ENCODE data around the gene TLCD1. TPM values are rescaled to one million over a fixed set of nuclear protein-coding genes. Genes with fewer than 3 reads are reported as not detected.

Gene TLCD1
- total RNA-seq, 1 donor from 2014 or later: 2.6 TPM

- ATAC-seq (no peak), DNase-seq (no peak)
- intact Hi-C loops (cut with micrococcal nuclease): no loop called here
Measured at GRCh38 chr17:28719021-28719433, 7.0 kb downstream of the TLCD1 start.

DNA sequence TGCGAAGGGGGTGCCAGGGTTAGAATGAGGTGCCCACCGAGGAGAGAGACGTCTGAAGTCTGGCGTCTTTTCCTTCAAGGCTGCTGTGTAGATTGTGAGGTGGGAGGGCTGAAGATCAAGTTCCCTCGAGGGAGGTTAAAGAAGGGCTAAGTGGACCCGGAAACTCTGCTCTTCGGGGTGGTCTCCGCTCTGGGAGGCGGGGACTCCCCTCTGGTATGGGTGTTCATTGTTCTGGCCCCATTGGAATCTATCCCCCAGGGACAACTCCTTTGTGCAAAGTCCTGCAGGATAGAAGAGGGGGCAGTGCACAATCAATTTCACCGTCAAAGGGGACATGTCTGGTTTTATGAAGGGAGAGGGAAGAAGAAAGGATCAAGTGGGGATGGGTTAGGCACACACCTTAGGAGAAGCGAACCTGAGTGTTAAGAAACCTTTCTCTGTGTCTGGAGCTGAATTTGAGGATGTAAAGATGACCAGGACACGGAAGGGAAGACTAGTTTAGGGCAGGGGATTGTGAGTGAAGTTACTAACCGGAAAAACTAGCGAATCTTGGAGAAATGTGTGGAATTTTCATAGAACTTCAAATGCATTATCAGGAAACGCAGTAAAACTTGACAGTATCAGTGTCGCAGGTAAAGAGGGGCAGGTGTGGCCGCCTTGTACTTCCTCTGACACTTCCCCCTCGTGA is 7.6 kb downstream of the TLCD1 start:
- intact Hi-C loops (cut with micrococcal nuclease): no loop called here
- no peak for DNase-seq
- no peak for ATAC-seq

DNA sequence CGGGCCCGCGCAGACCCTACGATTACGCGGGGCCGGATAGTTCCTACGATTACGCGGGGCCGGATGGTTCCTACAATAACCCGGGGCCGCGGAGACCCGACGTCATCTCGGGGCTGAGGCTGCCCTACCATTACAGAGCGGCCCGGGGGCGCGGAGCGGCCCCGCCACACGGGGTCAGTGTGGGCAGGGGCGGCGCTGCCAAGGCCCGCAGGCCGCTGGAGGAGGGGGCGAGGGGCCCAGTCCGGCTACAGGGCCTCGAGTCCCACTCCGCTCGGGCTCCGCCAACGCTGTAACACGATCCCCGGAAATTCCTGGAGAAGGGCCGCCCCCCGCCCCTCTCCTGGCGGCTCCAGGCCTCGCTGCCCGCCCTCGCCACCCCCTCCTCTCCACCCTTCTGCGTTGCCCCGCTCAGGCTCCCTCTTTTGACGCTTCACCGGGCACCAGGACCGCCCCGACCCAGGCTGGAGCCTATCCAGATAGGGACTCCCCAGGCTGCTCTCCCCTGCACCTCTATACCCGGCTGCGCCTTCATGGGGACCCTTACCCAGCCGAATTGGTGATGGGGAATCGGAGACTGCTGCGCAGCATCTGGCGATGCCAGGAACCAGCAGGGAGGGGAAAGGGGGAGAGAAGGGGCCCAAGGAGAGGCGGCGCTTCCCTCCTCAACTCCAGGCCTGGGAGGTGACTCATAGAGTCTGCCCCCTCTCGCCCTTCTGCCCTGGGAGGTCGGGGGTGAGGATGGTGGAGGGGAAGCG is 8.3 kb downstream of the TLCD1 start, which contains the start of gene RAB34:
TSS of gene RAB34 (minus strand) at position 291 of the 755 bp plus-strand sequence. CDS start 602 bp downstream, outside the sequence.
- intact Hi-C loops (cut with micrococcal nuclease): no loop called here
- DNase-seq: peak; percentile 81
- peak; percentile 34 for ATAC-seq

- no peak for ATAC-seq
- intact Hi-C loops (cut with micrococcal nuclease): no loop called here
- peak; percentile 55 for DNase-seq
Measured at GRCh38 chr17:28716740-28717577, 9.1 kb downstream of the TLCD1 start.

- intact Hi-C loops (cut with micrococcal nuclease): no loop called here
- DNase-seq (no peak), ATAC-seq (no peak)
Measured at GRCh38 chr17:28715217-28715616, 10.8 kb downstream of the TLCD1 start.

GRCh38 chr17:28714281-28714680 is 11.8 kb downstream of the TLCD1 start:
- ATAC-seq (no peak), DNase-seq (no peak)
- intact Hi-C loops (cut with micrococcal nuclease): no loop called here

DNA sequence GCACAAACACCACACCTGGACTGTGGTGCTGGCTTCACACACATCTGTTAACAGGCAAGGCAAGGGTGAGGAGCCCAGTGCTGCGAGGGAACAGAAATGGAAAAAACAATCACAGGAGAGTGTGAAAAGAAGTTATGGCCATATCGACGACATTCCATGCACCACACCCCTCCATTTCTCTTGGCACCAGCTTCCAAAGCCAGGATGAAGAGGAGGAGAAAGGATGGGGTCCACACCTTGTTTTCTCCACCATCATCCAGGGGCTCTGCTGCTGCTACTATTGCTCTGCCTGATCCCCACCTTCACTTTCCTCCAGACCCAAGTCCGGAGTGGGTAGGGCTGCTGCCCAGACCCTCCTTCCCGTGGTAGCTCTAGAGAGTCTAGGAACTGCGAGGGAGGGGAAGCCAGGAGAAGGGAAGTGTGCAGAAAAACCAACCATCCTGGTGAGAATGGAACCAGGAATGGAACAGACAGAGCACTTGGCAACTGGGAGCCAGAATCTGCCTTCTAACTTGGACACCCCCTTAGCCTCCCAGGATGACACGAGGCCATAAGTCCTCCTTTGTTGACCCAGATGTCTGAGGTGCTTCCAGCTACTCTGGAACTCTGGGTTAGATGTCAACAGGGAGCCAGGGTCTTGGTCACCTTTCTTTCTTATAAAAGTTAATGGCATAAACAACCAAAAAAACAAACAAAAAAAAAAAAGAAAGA is 13.2 kb downstream of the TLCD1 start:
- DNase-seq (no peak), ATAC-seq (no peak)
- intact Hi-C loops (cut with micrococcal nuclease): no loop called here

GRCh38 chr17:28712032-28712704 is 13.9 kb downstream of the TLCD1 start:
- ATAC-seq (peak; percentile 21), DNase-seq (peak; percentile 74)
- intact Hi-C loops (cut with micrococcal nuclease): no loop called here

DNA sequence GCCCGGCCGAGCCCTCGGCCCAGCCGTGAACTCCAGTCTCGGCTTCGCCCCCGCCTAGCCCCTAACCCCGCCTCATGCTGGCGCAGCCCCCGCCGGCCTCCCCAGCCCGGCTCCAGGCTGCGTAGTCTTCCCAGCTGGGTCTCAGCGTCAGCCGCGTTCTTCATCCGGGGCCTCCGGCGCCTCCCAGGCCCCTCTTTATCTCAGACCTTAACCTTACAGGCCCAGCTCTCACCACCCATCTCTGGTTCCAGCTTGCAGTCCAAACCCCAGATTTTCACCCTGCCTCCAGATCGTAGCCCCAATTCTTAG is 14.4 kb downstream of the TLCD1 start, which contains the start of gene PROCA1:
TSS of gene PROCA1 (minus strand) at position 166 of the 309 bp plus-strand sequence. CDS start 228 bp downstream, outside the sequence.
- ATAC-seq: peak; percentile 22
- no peak for DNase-seq
- intact Hi-C loops (cut with micrococcal nuclease): no loop called here

GRCh38 chr17:28710861-28711722 is 14.9 kb downstream of the TLCD1 start:
- intact Hi-C loops (cut with micrococcal nuclease): no loop called here
- ATAC-seq: peak; percentile 95

GRCh38 chr17:28707339-28707720 is 18.7 kb downstream of the TLCD1 start:
- intact Hi-C loops (cut with micrococcal nuclease): no loop called here
- ATAC-seq (no peak), DNase-seq (no peak)

More at GRCh38 chr17:28710861-28711722, 14.9 kb downstream of the TLCD1 start:
- peak; percentile 94 for DNase-seq

DNA sequence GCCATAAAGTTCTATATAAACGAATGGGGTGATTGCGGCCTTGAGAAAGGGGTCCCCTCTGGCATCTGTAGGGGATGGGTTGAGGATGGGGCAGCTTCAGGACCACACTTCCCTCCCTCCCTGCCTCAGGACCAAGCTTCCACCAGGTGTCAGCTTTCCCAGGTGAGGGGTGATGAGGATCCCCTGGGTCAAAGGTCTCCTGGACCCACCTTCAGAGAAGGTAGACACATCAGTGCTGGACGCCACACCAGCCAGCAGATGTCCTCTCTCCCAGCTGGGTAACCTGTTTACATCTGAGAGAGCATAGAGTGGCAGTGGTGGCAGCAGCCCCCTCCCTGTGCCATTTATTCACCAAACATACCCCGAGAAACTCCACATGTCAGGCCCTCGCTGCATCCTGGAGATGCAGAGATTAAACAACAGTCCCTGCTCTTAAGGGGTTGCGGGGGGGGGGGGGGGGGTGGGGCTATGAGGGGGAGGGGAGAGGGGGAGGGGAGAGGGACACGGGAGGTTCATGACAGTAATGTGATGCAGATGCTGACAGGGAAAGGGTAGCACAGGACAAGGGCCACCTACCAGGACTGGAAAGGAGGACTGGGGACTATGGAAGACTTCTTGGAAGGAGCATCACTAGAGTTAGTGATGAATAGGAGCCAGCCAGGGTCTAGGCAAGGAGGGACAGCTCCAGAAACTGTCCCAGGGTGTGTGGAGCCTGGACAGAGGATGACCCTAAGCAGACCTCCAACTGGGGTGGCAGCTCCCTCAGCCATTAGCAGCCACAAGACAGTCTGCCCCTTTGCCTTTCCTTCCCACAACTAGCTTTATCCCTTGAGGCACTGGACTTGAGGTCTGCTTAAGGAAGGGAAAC is 19.3 kb downstream of the TLCD1 start:
- intact Hi-C loops (cut with micrococcal nuclease): no loop called here
- no peak for DNase-seq
- no peak for ATAC-seq

GRCh38 chr17:28705728-28706334 is 20.2 kb downstream of the TLCD1 start:
- DNase-seq (no peak), ATAC-seq (no peak)
- intact Hi-C loops (cut with micrococcal nuclease): no loop called here

GRCh38 chr17:28705074-28705659 is 20.9 kb downstream of the TLCD1 start:
- intact Hi-C loops (cut with micrococcal nuclease): no loop called here
- DNase-seq: no peak
- no peak for ATAC-seq

DNA sequence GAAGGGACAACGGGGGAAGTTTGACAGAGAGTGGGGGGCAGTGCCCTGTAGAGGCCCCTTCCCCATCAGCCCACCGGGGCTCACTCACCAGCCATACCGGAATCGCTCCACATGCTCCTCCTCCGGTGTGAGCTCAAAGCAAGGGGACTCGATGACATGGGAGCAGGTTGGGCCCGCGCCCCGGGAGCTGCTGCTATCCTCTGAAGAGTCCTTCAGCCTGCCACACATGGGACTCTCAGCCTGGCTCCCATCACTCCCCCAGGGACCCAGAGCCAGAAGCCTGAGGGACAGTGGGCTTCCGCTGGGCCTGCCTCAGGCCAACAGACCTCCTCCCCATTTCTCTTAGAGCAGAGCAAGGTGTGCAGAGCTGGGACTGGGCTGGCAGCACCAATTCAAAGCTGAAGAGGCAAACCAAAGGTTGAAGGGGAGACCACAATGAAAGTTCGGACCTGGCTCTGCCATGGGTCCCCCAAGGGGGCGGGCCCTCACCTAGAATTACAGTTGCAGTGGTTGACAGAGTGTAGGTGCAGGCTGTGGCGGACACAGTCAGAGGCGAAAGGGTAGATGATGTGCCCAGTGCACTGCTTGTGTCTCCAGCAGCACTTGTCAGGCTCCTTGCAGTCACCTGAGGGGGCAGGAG is 21.7 kb downstream of the TLCD1 start:
- intact Hi-C loops (cut with micrococcal nuclease): no loop called here
- ATAC-seq (no peak), DNase-seq (no peak)

Measured in left ventricle myocardium superior (tissue), 1 donor.